DMS53 (cell line): ENCODE measurements around the gene MAEA.
"Not testable (repeated sequence)": the region's sequence is repeated elsewhere in the genome, so short reads cannot be mapped to it uniquely, and the experiment has no call there.

ENCODE experiments used
- DNase-seq: peaks from one replicate; lab custom pipeline; 2025; lab: John Stamatoyannopoulos, UW

MAEA gene

GRCh38 chr4:1321946-1322650, 32.4 kb downstream of the MAEA start:
- DNase-seq = no peak

- no peak for DNase-seq
Measured at GRCh38 chr4:1323280-1323634, 33.6 kb downstream of the MAEA start.

GRCh38 chr4:1323635-1324442, 34.1 kb downstream of the MAEA start:
- DNase-seq = no peak

- not testable (repeated sequence) for DNase-seq
Measured at GRCh38 chr4:1324443-1325175, 34.9 kb downstream of the MAEA start.

- DNase-seq = no peak
Measured at GRCh38 chr4:1325176-1325480, 35.4 kb downstream of the MAEA start.

GRCh38 chr4:1325681-1326635, 36.3 kb downstream of the MAEA start:
- DNase-seq = no peak

- DNase-seq = no peak
Measured at GRCh38 chr4:1326751-1327525, 37.2 kb downstream of the MAEA start.

- no peak for DNase-seq
Measured at GRCh38 chr4:1327526-1328266, 38.0 kb downstream of the MAEA start.

- no peak for DNase-seq
Measured at GRCh38 chr4:1328267-1329155, 38.8 kb downstream of the MAEA start.

- no peak for DNase-seq
Measured at GRCh38 chr4:1329408-1330371, 40.0 kb downstream of the MAEA start.

GRCh38 chr4:1330761-1331590, 41.3 kb downstream of the MAEA start:
- DNase-seq = no peak

- no peak for DNase-seq
Measured at GRCh38 chr4:1331591-1332353, 42.1 kb downstream of the MAEA start.

GRCh38 chr4:1332686-1333085, 43.0 kb downstream of the MAEA start:
- no peak for DNase-seq

- DNase-seq = no peak
Measured at GRCh38 chr4:1333256-1333655, 43.6 kb downstream of the MAEA start.

- not testable (repeated sequence) for DNase-seq
Measured at GRCh38 chr4:1333851-1334578, 44.3 kb downstream of the MAEA start.

GRCh38 chr4:1334579-1334895, 44.8 kb downstream of the MAEA start:
- no peak for DNase-seq
